CD14-positive monocyte (primary cell): ENCODE measurements around the gene CTTN. TPM values are rescaled to one million over a fixed set of nuclear protein-coding genes. Genes with fewer than 3 reads are reported as not detected.

Experiments used
- DNase-seq, 3 donors: peaks; one replicate each; pipeline ENCODE4 v3.0.0-alpha.2; 2011 to 2022
- H2AFZ ChIP-seq: 2 replicates; pipeline ENCODE4 v1.6.0; 2012; ENCODE audit warnings: mild to moderate bottlenecking, low read depth, low read length, inconsistent platforms; ENCODE audit not compliant: insufficient read depth, poor library complexity, severe bottlenecking
- H3K27ac ChIP-seq, 2 donors: 1 replicate in 1 of 2; 2 replicates in 1 of 2; pipeline ENCODE4 v1.5.1; 2012 to 2013; ENCODE audit warnings: low read length in 2 of 2, control low read depth in 1 of 2, inconsistent platforms in 1 of 2, low read depth in 1 of 2, mild to moderate bottlenecking in 1 of 2
- H3K27me3 ChIP-seq, 2 donors: one replicate each; pipeline versions ENCODE4 v1.6.0 to v1.6.1; 2011 to 2013; ENCODE audit warnings: low read length in 2 of 2; ENCODE audit not compliant: control insufficient read depth in 2 of 2, insufficient read depth in 2 of 2
- H3K36me3 ChIP-seq, 2 donors: replicated peaks in 1 of 2; 1 replicate in 1 of 2; 2 replicates in 1 of 2; pipeline versions ENCODE4 v1.5.1 to v1.6.1; 2012 to 2013; ENCODE audit warnings: low read length in 2 of 2, control low read depth in 1 of 2, inconsistent platforms in 1 of 2, mild to moderate bottlenecking in 1 of 2; ENCODE audit not compliant: insufficient read depth in 2 of 2, control insufficient read depth in 1 of 2
- H3K4me1 ChIP-seq, 2 donors: 1 replicate in 1 of 2; 2 replicates in 1 of 2; pipeline versions ENCODE4 v1.5.1 to v1.6.1; 2012 to 2013; ENCODE audit warnings: low read length in 2 of 2, control low read depth in 1 of 2, inconsistent platforms in 1 of 2, mild to moderate bottlenecking in 1 of 2, moderate library complexity in 1 of 2; ENCODE audit not compliant: insufficient read depth in 2 of 2, control insufficient read depth in 1 of 2
- H3K4me2 ChIP-seq: replicated peaks from 2 replicates; pipeline ENCODE3; 2012; ENCODE audit warnings: low read length, moderate library complexity, mild to moderate bottlenecking; ENCODE audit not compliant: poor library complexity, severe bottlenecking; ENCODE audit errors: extremely low read depth
- H3K4me3 ChIP-seq, 3 experiments: fragments of 200-600 bp in 1 of 3; sonication (generic) in 1 of 3; replicated peaks in 1 of 3; 1 replicate in 2 of 3; 2 replicates in 1 of 3; pipeline ENCODE4 v1.5.1; 2011 to 2013; ENCODE audit warnings: low read length in 3 of 3, mild to moderate bottlenecking in 3 of 3, control low read depth in 2 of 3, low read depth in 2 of 3, inconsistent platforms in 1 of 3, moderate library complexity in 1 of 3
- H3K79me2 ChIP-seq: 2 replicates; pipeline ENCODE4 v1.6.0; 2012; ENCODE audit warnings: mild to moderate bottlenecking, control low read depth, inconsistent platforms, low read length, moderate library complexity; ENCODE audit not compliant: insufficient read depth
- H3K9ac ChIP-seq: 2 replicates; pipeline ENCODE4 v1.6.0; 2017; ENCODE audit warnings: low read length, mild to moderate bottlenecking; ENCODE audit not compliant: insufficient read depth, poor library complexity, severe bottlenecking
- H3K9me3 ChIP-seq, 2 donors: replicated peaks in 1 of 2; 1 replicate in 1 of 2; 2 replicates in 1 of 2; pipeline versions ENCODE4 v1.5.1 to v1.6.1; 2012 to 2013; ENCODE audit warnings: low read length in 2 of 2, control low read depth in 1 of 2; ENCODE audit not compliant: control insufficient read depth in 1 of 2, insufficient read depth in 1 of 2
- H4K20me1 ChIP-seq: 2 replicates; pipeline ENCODE4 v1.6.0; 2012; ENCODE audit warnings: mild to moderate bottlenecking, low read length, control low read depth, moderate library complexity; ENCODE audit not compliant: insufficient read depth
- H3K27ac Mint-ChIP-seq, 7 donors: one replicate each; pipeline ENCODE4 v1.8.0; 2020; ENCODE audit warnings: mild to moderate bottlenecking in 7 of 7, mixed read lengths in 7 of 7, moderate library complexity in 6 of 7, inconsistent platforms in 2 of 7
- H3K27me3 Mint-ChIP-seq, 3 donors: one replicate each; pipeline ENCODE4 v1.8.0; 2021 to 2022; ENCODE audit warnings: low read depth in 3 of 3, mild to moderate bottlenecking in 3 of 3, mixed read lengths in 3 of 3, moderate library complexity in 3 of 3, inconsistent platforms in 1 of 3
- H3K36me3 Mint-ChIP-seq, 2 donors: one replicate each; pipeline ENCODE4 v1.8.0; 2020; ENCODE audit warnings: mixed read lengths in 2 of 2, inconsistent platforms in 1 of 2, mild to moderate bottlenecking in 1 of 2
- H3K4me1 Mint-ChIP-seq: one replicate; pipeline ENCODE4 v1.8.0; 2020; ENCODE audit warnings: mild to moderate bottlenecking, mixed read lengths
- H3K4me3 Mint-ChIP-seq, 2 donors: one replicate each; pipeline ENCODE4 v1.8.0; 2020; ENCODE audit warnings: mild to moderate bottlenecking in 2 of 2, mixed read lengths in 2 of 2, moderate library complexity in 1 of 2
- H3K9me3 Mint-ChIP-seq, 7 donors: one replicate each; pipeline ENCODE4 v1.8.0; 2020 to 2022; ENCODE audit warnings: mixed read lengths in 7 of 7, mild to moderate bottlenecking in 6 of 7, moderate library complexity in 6 of 7, inconsistent platforms in 2 of 7
- WGBS: methylation state at CpG from one replicate; pipeline ENCODE4 v1.1.5; 2013; ENCODE audit warnings: missing lambda C conversion rate; ENCODE audit not compliant: insufficient coverage; 5-methylcytosine and 5-hydroxymethylcytosine counted together
- intact Hi-C, 2 donors: fragments of 100-400 bp; cut with micrococcal nuclease; formaldehyde crosslinking; loops; one replicate each; pipeline versions ENCODE4 v1.15.0 to v1.15.1; 2023
- polyA plus RNA-seq, 3 donors: library from polyadenylated mRNA; depleted of rRNA in 1 of 3; unstranded in 2 of 3; stranded (reverse) in 1 of 3; fragments of 300-500 nt in 2 of 3; fragments of >200 nt in 1 of 3; fragmentation: Illumina TruSeq in 2 of 3; gene quantifications; 1 replicate in 2 of 3; 2 replicates in 1 of 3; pipeline ENCODE4 v1.2.3, GENCODE V29; 2012 to 2021
- TF ChIP-seq, protein P1 (sequence below): fragments of 200-600 bp; IDR thresholded peaks from one replicate; pipeline ENCODE4 v1.8.0; 2022; ENCODE audit warnings: antibody characterized with exemption, mild to moderate bottlenecking

Gene CTTN
- polyA plus RNA-seq, 3 donors, result 0.05 to 0.11 TPM; not detected in 1

DNA sequence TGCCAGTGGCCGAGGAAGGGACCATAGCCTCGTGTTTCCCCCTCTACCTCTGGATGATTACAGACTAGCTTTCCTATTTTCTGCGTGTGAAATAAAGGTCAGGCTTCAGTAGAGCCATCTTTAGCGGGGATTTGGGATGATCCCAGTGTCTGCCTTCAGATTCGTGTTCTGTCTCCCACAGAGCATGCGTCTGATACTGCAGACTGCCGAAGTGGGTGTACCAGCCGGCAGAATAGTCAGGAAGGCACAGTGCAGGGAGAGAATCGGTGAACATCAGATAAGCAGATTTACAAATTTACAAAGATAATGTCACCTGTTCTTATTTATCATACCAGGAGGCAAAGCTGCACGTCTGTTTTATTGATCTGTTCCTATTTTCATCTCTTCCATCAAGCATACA lies 11.1 kb downstream of the CTTN start:
- peaks cover 95 to 97% (median 96%) of the 10 kb centered on the region in 3 donors for H3K27me3 Mint-ChIP-seq
- peaks cover 0 to 8% (median 2%) of the 10 kb centered on the region in 7 donors for H3K9me3 Mint-ChIP-seq
- no peaks in the 10 kb centered on the region for H3K4me1 ChIP-seq
- no peaks in the 10 kb centered on the region for H3K4me1 Mint-ChIP-seq
- H3K27ac ChIP-seq, result no peak overlapping the region
- peaks cover 73 to 98% of the 10 kb centered on the region in 2 donors for H3K27me3 ChIP-seq
- no peak overlapping the region for H2AFZ ChIP-seq
- intact Hi-C loops, result no loop called here
- no peaks in the 10 kb centered on the region for H3K36me3 ChIP-seq
- H3K4me3 ChIP-seq, result no peak overlapping the region
- H3K4me3 Mint-ChIP-seq, result peak overlapping the region in 1 of 2 donors; percentile 77
- peaks cover 0 to 20% of the 10 kb centered on the region in 2 donors for H3K9me3 ChIP-seq
- H3K4me2 ChIP-seq, result no peak overlapping the region
- TF ChIP-seq, protein P1, sequence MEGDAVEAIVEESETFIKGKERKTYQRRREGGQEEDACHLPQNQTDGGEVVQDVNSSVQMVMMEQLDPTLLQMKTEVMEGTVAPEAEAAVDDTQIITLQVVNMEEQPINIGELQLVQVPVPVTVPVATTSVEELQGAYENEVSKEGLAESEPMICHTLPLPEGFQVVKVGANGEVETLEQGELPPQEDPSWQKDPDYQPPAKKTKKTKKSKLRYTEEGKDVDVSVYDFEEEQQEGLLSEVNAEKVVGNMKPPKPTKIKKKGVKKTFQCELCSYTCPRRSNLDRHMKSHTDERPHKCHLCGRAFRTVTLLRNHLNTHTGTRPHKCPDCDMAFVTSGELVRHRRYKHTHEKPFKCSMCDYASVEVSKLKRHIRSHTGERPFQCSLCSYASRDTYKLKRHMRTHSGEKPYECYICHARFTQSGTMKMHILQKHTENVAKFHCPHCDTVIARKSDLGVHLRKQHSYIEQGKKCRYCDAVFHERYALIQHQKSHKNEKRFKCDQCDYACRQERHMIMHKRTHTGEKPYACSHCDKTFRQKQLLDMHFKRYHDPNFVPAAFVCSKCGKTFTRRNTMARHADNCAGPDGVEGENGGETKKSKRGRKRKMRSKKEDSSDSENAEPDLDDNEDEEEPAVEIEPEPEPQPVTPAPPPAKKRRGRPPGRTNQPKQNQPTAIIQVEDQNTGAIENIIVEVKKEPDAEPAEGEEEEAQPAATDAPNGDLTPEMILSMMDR, result no peak
- H3K27ac Mint-ChIP-seq, result no peak overlapping the region
- H3K9ac ChIP-seq, result no peak overlapping the region
- no peaks in the 10 kb centered on the region for H3K79me2 ChIP-seq
- WGBS, result 98% methylated on average over 5 of the region's 10 CpGs
- peaks cover 24% of the 10 kb centered on the region for H4K20me1 ChIP-seq
- peaks cover 0 to 1% of the 10 kb centered on the region in 2 donors for H3K36me3 Mint-ChIP-seq
- DNase-seq, result no peak

DNA sequence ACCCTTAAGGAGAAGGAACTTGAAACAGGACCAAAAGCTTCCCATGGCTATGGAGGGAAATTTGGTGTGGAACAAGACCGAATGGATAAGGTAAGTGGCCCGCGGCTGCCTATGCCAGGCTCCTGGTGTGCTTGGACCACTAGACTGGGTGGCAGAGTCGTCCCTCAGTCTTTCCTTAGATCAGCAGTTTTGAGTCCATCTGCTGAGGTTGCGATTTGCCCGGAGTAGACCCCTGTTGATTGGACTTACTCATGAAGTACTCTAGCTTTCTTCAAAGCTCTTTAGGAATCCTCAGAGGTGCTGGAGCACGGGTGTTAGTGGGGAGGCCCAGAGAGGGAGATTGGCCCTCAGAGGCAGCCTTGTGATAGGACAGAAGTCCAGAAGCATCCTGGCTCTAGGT lies 11.5 kb downstream of the CTTN start:
- no peak overlapping the region for H2AFZ ChIP-seq
- peaks cover 0 to 2% of the 10 kb centered on the region in 2 donors for H3K36me3 Mint-ChIP-seq
- H4K20me1 ChIP-seq, result peaks cover 23% of the 10 kb centered on the region

More for the DNA sequence above, 11.5 kb downstream of the CTTN start:
- TF ChIP-seq, protein P1, result no peak
- Histone ChIP-seq H3K4me2 (no peak overlapping the region), H3K4me3 (no peak overlapping the region), H3K27me3 (peaks cover 68 to 98% of the 10 kb centered on the region in 2 donors), H3K9me3 (peaks cover 0 to 20% of the 10 kb centered on the region in 2 donors), H3K27ac (no peak overlapping the region), H3K36me3 (no peaks in the 10 kb centered on the region), H3K9ac (no peak overlapping the region), H3K79me2 (no peaks in the 10 kb centered on the region), H3K4me1 (no peaks in the 10 kb centered on the region)
- DNase-seq, result no peak
- Mint-ChIP-seq H3K9me3 (peaks cover 0 to 8% (median 2%) of the 10 kb centered on the region in 7 donors), H3K4me3 (peak overlapping the region in 1 of 2 donors; percentile 77), H3K27me3 (peaks cover 95 to 97% (median 96%) of the 10 kb centered on the region in 3 donors), H3K27ac (no peak overlapping the region), H3K4me1 (peaks cover under 1% of the 10 kb centered on the region)
- WGBS, result 95% methylated on average over 6 of the region's 7 CpGs
- intact Hi-C loops, result no loop called here
